Activated CD4-positive, CD25-positive, alpha-beta regulatory T cell treated with anti-CD3 and anti-CD28 coated beads, Interleukin-2, amount 50 U/mL, for 72 hours (primary cell): Measurements from ENCODE around the gene MAN1C1.
A peak's percentile ranks its signal among the peaks of the same experiment; 100 is the strongest.

Experiments used
- DNase-seq: peaks from one replicate; pipeline ENCODE4 v3.0.0; 2021

Gene MAN1C1

GRCh38 chr1:25616095-25616986 is at the start of gene MAN1C1:
Gene MAN1C1, plus strand, starts transcription at chr1:25616791. Its CDS starts 1,007 bp downstream, at chr1:25617798.
- DNase-seq, result peak; percentile 83

GRCh38 chr1:25567710-25568089 is 48.9 kb upstream of the MAN1C1 start:
- DNase-seq, result no peak

- no peak for DNase-seq
Observed at GRCh38 chr1:25568090-25568833, 48.3 kb upstream of the MAN1C1 start.

- no peak for DNase-seq
Observed at GRCh38 chr1:25568834-25569596, 47.6 kb upstream of the MAN1C1 start.

- DNase-seq, result no peak
Observed at GRCh38 chr1:25569597-25570396, 46.8 kb upstream of the MAN1C1 start.

- DNase-seq, result no peak
Observed at GRCh38 chr1:25570798-25571521, 45.6 kb upstream of the MAN1C1 start.

- no peak for DNase-seq
Observed at GRCh38 chr1:25571522-25571970, 45.0 kb upstream of the MAN1C1 start.

- no peak for DNase-seq
Observed at GRCh38 chr1:25572107-25572506, 44.5 kb upstream of the MAN1C1 start.

GRCh38 chr1:25572708-25573590 is 43.6 kb upstream of the MAN1C1 start:
- DNase-seq, result peak; percentile 53

GRCh38 chr1:25573591-25573930 is 43.0 kb upstream of the MAN1C1 start:
- no peak for DNase-seq

- no peak for DNase-seq
Observed at GRCh38 chr1:25573961-25574360, 42.6 kb upstream of the MAN1C1 start.

- DNase-seq, result no peak
Observed at GRCh38 chr1:25575191-25575590, 41.4 kb upstream of the MAN1C1 start.

GRCh38 chr1:25576459-25577133 is 40.0 kb upstream of the MAN1C1 start:
- DNase-seq, result no peak

GRCh38 chr1:25577134-25577920 is 39.3 kb upstream of the MAN1C1 start:
- no peak for DNase-seq

- no peak for DNase-seq
Observed at GRCh38 chr1:25579292-25580252, 37.0 kb upstream of the MAN1C1 start.

- no peak for DNase-seq
Observed at GRCh38 chr1:25580927-25581326, 35.7 kb upstream of the MAN1C1 start.

GRCh38 chr1:25581764-25582163 is 34.8 kb upstream of the MAN1C1 start:
- no peak for DNase-seq
